Adipocyte (in vitro differentiated cells): ENCODE results near the gene IER3.

Experiments used
- DNase-seq: peaks from one replicate; pipeline ENCODE4 v3.0.0-alpha.2; 2015; ENCODE audit warnings: low read depth
- H3K27me3 ChIP-seq: replicated peaks from 2 replicates; pipeline ENCODE4 v1.7.0; 2013; ENCODE audit warnings: mild to moderate bottlenecking, low read length, moderate library complexity; ENCODE audit not compliant: control insufficient read depth, insufficient read depth
- H3K36me3 ChIP-seq: 2 replicates; pipeline ENCODE4 v1.7.0; 2013; ENCODE audit warnings: low read length, mild to moderate bottlenecking, moderate library complexity; ENCODE audit not compliant: control insufficient read depth, insufficient read depth, severe bottlenecking
- H3K4me1 ChIP-seq: 2 replicates; pipeline ENCODE4 v1.7.0; 2013; ENCODE audit warnings: mild to moderate bottlenecking, low read length, moderate library complexity; ENCODE audit not compliant: control insufficient read depth, insufficient read depth
- H3K4me3 ChIP-seq: 2 replicates; pipeline ENCODE4 v1.7.0; 2013; ENCODE audit warnings: mild to moderate bottlenecking, low read length, moderate library complexity
- H3K9ac ChIP-seq: 2 replicates; pipeline ENCODE4 v1.7.0; 2013; ENCODE audit warnings: mild to moderate bottlenecking, low read length, moderate library complexity
- H3K9me3 ChIP-seq: 2 replicates; pipeline ENCODE4 v1.7.0; 2013; ENCODE audit warnings: mild to moderate bottlenecking, low read length, moderate library complexity; ENCODE audit not compliant: control insufficient read depth

IER3 gene

DNA sequence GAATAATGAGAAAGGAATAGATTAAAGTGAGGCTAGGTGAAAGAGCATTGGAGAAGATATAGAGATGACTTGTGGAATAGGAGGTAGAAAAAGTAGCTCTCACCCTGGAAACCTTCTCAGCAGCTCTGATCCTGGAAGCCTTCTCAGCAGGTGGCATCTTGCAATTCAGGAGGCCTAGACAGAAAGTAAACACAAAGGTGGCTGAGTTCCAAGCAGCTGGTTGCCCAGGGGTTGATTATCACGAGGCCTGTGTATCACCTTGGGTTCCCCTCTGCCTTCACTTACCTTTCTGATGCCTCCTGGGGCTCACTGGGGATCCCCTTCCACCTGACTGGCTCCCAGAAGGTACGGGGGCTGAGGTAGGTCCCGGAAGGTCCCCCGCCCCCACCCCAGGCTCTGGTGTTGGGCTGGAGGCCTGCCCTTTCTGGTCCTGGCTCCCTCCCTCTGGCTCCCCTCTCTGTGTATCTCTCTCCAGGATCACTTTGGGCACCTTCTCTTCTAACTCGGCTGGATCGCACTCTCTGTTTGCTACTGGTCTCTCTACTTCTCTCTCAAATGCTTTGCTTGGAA, 37.0 kb downstream of the IER3 start:
- no peak overlapping the region for H3K9ac ChIP-seq
- H3K9me3 ChIP-seq = no peaks in the 10 kb centered on the region
- no peak overlapping the region for H3K4me3 ChIP-seq
- H3K27me3 ChIP-seq = no peaks in the 10 kb centered on the region
- H3K36me3 ChIP-seq = peaks cover 39% of the 10 kb centered on the region
- no peak for DNase-seq
- peaks cover 7% of the 10 kb centered on the region for H3K4me1 ChIP-seq

DNA sequence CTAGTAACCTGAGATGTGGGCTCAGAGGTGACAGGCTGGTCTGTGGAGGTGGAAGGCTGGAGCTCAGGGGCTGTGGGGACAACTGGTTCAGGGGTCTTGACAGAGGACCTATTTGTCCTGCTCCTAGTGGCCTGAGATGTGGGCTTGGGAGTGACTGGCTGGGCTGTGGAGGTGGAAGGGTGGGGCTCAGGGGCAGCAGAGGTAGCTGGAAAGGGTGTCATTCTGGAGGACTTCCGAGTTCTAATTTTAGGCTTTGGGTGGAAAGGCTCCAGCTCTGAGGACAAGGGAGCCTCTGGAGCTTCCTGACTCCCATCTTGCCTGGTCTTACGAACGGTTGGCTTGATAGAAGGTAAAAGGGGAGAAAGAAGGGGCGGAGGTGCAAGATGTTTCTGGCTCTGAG, 38.7 kb downstream of the IER3 start:
- no peak for DNase-seq
- Histone ChIP-seq H3K27me3 (no peaks in the 10 kb centered on the region), H3K9ac (no peak overlapping the region), H3K4me1 (peaks cover 7% of the 10 kb centered on the region), H3K4me3 (no peak overlapping the region), H3K9me3 (no peaks in the 10 kb centered on the region), H3K36me3 (peaks cover 23% of the 10 kb centered on the region)

DNA sequence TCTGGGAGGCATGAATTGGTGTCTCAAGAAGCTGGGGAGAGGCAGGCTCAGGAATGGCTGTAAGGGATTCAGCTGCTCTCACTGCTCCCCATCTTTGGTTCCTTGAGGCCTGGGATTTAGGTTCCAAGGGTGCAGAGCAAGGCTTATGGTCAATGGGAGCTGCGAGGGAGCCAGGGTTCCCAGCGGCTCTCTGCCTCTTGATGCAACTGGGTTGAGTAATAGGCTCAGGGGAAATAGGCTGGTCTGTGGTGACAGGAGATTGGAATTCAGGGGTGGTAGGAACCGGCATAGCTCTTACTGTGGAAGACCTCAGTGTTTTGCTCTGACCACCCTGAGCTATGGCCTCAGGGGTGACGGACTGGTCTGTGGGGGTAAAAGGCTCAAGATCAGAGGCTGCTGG, 40.5 kb downstream of the IER3 start:
- Histone ChIP-seq H3K4me3 (no peak overlapping the region), H3K4me1 (peaks cover 7% of the 10 kb centered on the region), H3K9ac (no peak overlapping the region), H3K36me3 (peaks cover 19% of the 10 kb centered on the region), H3K27me3 (no peaks in the 10 kb centered on the region), H3K9me3 (no peaks in the 10 kb centered on the region)
- DNase-seq = no peak

DNA sequence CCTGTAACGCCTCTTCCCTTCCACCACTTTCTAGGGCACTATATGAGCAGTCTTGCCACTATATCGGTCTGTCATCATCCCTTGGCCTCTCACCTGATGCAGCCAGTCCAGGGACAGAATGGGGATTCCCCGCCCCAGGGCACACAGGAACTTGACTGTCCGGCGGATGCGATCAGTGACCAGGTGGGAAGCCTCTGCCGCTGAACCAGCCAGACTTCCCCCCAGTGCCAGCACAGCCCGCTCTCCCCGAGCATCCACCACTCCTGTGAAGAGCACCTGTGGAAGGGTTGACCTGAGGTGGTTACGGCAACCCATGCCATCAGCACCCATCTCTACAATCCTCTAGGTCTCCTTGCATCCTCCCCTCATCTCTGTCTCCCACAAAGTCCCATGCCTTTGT, 41.3 kb downstream of the IER3 start:
- H3K36me3 ChIP-seq = peaks cover 15% of the 10 kb centered on the region
- H3K4me3 ChIP-seq = no peak overlapping the region
- DNase-seq = no peak

DNA sequence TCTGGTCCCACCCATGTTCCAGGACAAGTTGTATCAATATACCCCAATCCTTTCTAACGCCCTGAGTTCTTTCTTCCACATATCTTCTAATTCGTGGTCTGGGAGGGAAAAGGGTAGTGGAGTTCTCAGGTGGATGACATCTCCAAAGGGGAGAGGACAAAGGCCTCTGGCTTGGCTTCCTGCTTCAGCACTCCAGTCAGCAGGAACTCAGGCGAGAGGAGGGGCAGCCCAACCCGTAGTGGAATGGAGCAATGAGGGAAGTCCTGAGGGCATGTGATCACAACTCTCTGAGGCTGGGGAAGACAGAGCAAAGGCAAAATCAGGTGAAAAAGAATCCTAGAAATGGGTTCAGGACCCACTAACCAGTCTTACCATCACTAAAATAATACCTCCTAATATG, 44.0 kb downstream of the IER3 start:
- Histone ChIP-seq H3K9me3 (no peaks in the 10 kb centered on the region), H3K27me3 (no peaks in the 10 kb centered on the region), H3K36me3 (peaks cover 4% of the 10 kb centered on the region), H3K4me3 (no peak overlapping the region), H3K9ac (no peak overlapping the region), H3K4me1 (peaks cover 7% of the 10 kb centered on the region)
- DNase-seq = no peak

More for the DNA sequence above, 41.3 kb downstream of the IER3 start:
- Histone ChIP-seq H3K9me3 (no peaks in the 10 kb centered on the region), H3K4me1 (peaks cover 7% of the 10 kb centered on the region), H3K9ac (no peak overlapping the region), H3K27me3 (no peaks in the 10 kb centered on the region)

DNA sequence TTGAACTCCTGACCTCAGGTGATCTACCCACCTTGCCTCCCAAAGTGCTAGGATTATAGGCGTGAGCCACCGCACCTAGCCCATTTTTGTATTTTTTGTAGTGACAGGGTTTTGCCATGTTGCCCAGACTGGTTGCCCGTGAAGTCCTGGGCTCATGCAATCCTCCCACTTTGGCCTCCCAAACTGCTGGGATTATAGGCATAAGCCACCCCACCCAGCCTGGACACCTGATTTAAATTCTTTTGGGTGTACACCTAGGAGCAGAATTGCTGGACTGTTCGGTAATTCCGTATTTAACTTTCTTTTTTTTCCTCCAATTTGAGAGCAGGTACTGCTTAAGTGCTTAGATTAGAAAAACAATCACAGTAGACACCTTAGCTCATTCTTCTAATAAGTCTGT, 47.9 kb downstream of the IER3 start:
- Histone ChIP-seq H3K4me1 (peaks cover 9% of the 10 kb centered on the region), H3K36me3 (no peaks in the 10 kb centered on the region), H3K9me3 (no peaks in the 10 kb centered on the region), H3K27me3 (no peaks in the 10 kb centered on the region), H3K4me3 (no peak overlapping the region), H3K9ac (no peak overlapping the region)
- no peak for DNase-seq
